HAP-1 (cell line): ENCODE data around the gene STK38.
A peak's percentile ranks its signal among the peaks of the same experiment; 100 is the strongest.
"Not testable (repeated sequence)": the region's sequence is repeated elsewhere in the genome, so short reads cannot be mapped to it uniquely, and the experiment has no call there.

Source experiments
- DNase-seq, 2 experiments: peaks; one replicate each; pipeline ENCODE4 v3.0.0-alpha.2; 2016 to 2020; ENCODE audit warnings: low spot score in 2 of 2
- H3K27me3 ChIP-seq: fragments of 250-450 bp; sonication (Bioruptor Pico); 2 replicates; pipeline ENCODE4 v1.5.1; 2020; ENCODE audit warnings: low read depth, mild to moderate bottlenecking, moderate library complexity
- H3K36me3 ChIP-seq: fragments of 250-450 bp; sonication (Bioruptor Pico); replicated peaks from 2 replicates; pipeline ENCODE4 v1.5.1; 2020; ENCODE audit warnings: mild to moderate bottlenecking
- H3K4me1 ChIP-seq: fragments of 250-450 bp; sonication (Bioruptor Pico); 2 replicates; pipeline ENCODE4 v1.5.1; 2020; ENCODE audit warnings: mild to moderate bottlenecking
- H3K4me3 ChIP-seq: fragments of 250-450 bp; sonication (Bioruptor Pico); 2 replicates; pipeline ENCODE4 v1.5.1; 2020; ENCODE audit warnings: mild to moderate bottlenecking, moderate library complexity
- H3K9me3 ChIP-seq: fragments of 250-450 bp; sonication (Bioruptor Pico); 2 replicates; pipeline ENCODE4 v1.5.1; 2020; ENCODE audit warnings: mild to moderate bottlenecking, moderate library complexity
- in situ Hi-C: fragments of 300-500 bp; cut with MboI; formaldehyde crosslinking; loops from 3 replicates; pipeline ENCODE4 v1.14.3; 2020; ENCODE audit warnings: low sequenced_read_pairs, inconsistent platforms, mixed read lengths

STK38 gene

DNA sequence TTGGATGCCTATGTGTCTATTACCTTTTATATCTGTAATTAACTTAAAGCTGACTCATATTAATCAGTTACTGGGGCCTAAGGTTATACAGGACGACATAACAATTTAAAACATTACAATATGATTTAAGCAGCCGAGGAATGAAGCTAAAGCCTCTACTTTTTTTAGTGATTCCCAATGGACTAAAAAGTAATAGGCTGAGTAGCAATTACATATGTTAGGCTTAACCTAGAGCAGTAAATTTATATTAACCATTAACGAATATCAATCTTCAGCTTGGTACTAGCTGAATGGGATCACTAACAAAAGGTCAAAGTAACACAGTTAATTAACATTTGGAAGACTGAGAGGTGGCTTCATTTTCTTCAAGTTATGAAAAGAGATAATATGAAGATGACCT is 43.1 kb downstream of the STK38 start:
- Histone ChIP-seq H3K9me3 (no peaks in the 10 kb centered on the region), H3K27me3 (no peaks in the 10 kb centered on the region), H3K4me1 (no peaks in the 10 kb centered on the region), H3K4me3 (no peak overlapping the region), H3K36me3 (peaks cover 15% of the 10 kb centered on the region)
- DNase-seq, result no peak
- in situ Hi-C loops, result no loop called here

DNA sequence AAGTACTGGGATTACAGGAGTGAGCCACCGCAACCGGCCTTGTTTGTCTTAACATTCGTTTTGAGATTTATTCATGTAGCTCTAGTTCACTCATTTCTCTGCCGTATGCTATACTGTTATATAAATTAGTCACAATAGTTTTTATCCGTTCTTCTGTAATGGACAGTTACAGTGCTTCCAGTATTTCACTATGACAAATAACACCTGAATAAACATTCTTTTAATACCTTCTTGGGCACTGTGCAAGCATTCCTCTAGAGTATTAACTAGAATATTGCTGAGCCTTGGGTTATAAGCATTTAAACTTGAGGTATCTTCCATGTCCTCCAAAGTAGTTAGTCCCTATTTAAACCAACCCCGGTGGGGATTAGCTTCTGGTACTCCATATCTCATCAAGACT is 45.6 kb downstream of the STK38 start:
- H3K36me3 ChIP-seq, result peaks cover 15% of the 10 kb centered on the region
- in situ Hi-C loops, result no loop called here
- no peaks in the 10 kb centered on the region for H3K27me3 ChIP-seq
- H3K4me1 ChIP-seq, result no peaks in the 10 kb centered on the region
- no peak for DNase-seq
- H3K4me3 ChIP-seq, result no peak overlapping the region
- no peaks in the 10 kb centered on the region for H3K9me3 ChIP-seq

DNA sequence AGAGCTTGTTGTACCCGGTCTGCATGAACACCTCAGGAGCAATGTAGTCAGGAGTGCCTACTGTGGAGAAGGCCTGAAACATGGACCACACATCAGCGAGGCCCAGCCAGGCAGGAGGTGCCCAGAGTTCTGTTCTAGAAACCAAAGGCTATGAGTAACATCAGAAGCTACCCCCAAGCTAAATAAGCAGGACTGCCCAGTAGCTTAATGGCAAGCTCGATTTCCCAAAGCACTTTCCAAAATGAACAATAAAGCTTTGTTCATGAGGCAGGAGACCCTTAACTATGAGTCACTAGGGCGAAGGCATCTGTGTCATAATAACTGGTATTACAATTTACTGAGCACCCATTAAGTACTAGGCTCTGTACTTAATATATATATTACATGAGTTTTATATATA is 47.4 kb downstream of the STK38 start:
- no peak for DNase-seq

DNA sequence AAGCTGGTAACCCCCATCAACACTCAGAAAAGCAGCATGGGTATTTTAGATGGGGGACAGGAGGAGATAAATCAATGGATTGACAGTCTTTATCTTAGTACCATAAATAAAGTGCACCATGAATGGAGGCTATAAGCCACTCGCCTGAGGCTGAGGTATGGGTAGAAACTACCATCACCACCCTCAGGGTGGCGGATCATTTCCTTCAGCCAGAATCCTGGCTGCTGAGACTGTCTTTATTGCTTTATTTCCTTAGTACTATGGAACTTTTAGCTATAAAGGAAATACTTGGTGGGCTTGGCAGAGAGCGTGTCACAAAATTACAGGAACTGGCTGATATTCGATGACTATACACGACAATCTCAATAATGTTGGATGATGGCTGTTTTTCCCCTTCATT is 52.2 kb downstream of the STK38 start:
- in situ Hi-C loops, result no loop called here
- peaks cover 16% of the 10 kb centered on the region for H3K36me3 ChIP-seq
- peaks cover 7% of the 10 kb centered on the region; the same call in 1 of the 2 replicates for H3K4me1 ChIP-seq
- H3K27me3 ChIP-seq, result no peaks in the 10 kb centered on the region
- no peaks in the 10 kb centered on the region for H3K9me3 ChIP-seq
- no peak for DNase-seq
- no peak overlapping the region for H3K4me3 ChIP-seq

More for the DNA sequence above, 47.4 kb downstream of the STK38 start:
- in situ Hi-C loops, result no loop called here
- Histone ChIP-seq H3K4me1 (no peaks in the 10 kb centered on the region), H3K9me3 (no peaks in the 10 kb centered on the region), H3K36me3 (peaks cover 13% of the 10 kb centered on the region), H3K27me3 (no peaks in the 10 kb centered on the region), H3K4me3 (no peak overlapping the region)

DNA sequence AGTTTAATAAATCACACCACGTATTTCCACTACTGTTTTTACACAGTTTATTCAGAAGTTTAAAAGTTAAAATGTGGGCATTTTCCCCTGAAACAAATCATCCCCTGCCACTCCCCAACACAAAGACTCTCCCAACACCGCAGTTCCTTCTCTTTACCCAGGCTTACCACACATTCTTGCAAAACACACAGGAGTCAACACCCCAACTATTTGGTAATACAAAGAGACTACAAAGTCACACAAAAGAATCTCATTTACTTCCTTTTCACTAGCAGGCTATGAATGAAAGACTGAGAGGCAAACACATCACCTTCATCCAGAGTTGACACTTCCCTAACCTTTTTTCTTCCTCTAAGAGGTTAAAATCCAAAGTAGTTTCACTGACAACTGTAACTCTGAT is 53.4 kb downstream of the STK38 start:
- in situ Hi-C loops, result no loop called here
- H3K27me3 ChIP-seq, result no peaks in the 10 kb centered on the region
- H3K4me3 ChIP-seq, result no peak overlapping the region
- H3K36me3 ChIP-seq, result peaks cover 16% of the 10 kb centered on the region
- peaks cover 7% of the 10 kb centered on the region; the same call in 1 of the 2 replicates for H3K4me1 ChIP-seq
- DNase-seq, result peak in 1 of 2 experiments; percentile 27
- no peaks in the 10 kb centered on the region for H3K9me3 ChIP-seq

DNA sequence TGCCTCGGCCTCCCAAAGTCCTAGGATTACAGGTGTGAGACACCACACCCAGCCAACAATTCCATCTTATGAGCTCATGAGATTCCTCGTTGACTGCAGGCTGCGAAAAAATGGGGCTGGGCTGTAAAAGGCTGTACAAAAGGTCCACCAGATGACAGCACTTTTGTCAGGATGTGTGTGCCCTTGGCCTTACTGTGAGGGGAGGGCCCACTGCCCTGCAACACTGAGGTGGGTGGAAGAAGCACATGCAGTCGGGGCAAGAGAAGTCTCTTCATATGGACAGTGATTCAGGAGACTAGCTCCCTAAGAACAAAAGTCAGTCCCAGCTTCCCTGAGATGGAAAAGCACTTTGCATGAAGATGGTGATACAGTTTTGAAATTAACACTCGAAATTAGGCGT is 54.0 kb downstream of the STK38 start:
- Histone ChIP-seq H3K4me3 (no peak overlapping the region), H3K27me3 (no peaks in the 10 kb centered on the region), H3K4me1 (peaks cover 7% of the 10 kb centered on the region; the same call in 1 of the 2 replicates), H3K9me3 (no peaks in the 10 kb centered on the region), H3K36me3 (peaks cover 17% of the 10 kb centered on the region)
- in situ Hi-C loops, result no loop called here
- DNase-seq, result no peak

DNA sequence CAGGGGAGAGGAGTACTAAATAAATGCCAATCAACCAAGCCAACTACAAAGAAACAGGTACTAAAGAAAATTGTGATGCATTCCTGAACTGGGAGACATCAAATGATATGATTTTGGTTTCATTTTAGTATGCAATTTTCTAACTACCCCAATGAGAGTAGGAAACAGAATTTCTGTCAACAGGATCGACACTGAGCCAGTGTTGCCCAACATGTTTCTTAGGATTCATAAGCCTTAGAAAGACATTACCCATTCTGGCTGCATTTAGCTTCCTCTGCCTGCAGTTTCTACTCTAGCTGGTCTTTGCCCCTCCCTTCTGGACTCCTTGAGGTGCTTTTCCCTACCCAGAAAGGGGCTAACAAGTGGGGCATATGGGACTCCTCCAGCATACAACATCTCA is 54.7 kb downstream of the STK38 start:
- H3K27me3 ChIP-seq, result no peaks in the 10 kb centered on the region
- H3K9me3 ChIP-seq, result no peaks in the 10 kb centered on the region
- H3K36me3 ChIP-seq, result peaks cover 22% of the 10 kb centered on the region
- in situ Hi-C loops, result no loop called here
- H3K4me3 ChIP-seq, result no peak overlapping the region
- no peak for DNase-seq
- H3K4me1 ChIP-seq, result peaks cover 7% of the 10 kb centered on the region; the same call in 1 of the 2 replicates

DNA sequence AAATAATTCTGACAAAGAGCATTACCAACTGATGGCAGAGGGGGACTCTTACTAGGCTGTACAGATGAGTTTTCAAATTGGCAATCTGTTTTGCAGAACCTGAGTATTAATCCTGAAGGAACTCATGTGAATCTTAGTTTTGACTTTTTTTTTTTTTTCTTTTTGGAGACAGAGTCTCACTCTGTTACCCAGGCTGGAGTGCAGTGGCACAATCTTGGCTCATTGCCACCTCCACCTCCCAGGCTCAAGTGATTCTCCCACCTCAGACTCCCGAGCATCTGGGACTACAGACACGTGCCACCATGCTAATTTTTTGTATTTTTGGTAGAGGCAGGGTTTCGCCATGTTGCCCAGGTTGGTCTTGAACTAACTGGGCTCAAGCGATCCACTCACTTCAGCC is 55.2 kb downstream of the STK38 start:
- Histone ChIP-seq H3K36me3 (peaks cover 27% of the 10 kb centered on the region), H3K9me3 (no peaks in the 10 kb centered on the region), H3K4me1 (peaks cover 7% of the 10 kb centered on the region; the same call in 1 of the 2 replicates), H3K4me3 (no peak overlapping the region), H3K27me3 (no peaks in the 10 kb centered on the region)
- DNase-seq, result no peak
- in situ Hi-C loops, result no loop called here

DNA sequence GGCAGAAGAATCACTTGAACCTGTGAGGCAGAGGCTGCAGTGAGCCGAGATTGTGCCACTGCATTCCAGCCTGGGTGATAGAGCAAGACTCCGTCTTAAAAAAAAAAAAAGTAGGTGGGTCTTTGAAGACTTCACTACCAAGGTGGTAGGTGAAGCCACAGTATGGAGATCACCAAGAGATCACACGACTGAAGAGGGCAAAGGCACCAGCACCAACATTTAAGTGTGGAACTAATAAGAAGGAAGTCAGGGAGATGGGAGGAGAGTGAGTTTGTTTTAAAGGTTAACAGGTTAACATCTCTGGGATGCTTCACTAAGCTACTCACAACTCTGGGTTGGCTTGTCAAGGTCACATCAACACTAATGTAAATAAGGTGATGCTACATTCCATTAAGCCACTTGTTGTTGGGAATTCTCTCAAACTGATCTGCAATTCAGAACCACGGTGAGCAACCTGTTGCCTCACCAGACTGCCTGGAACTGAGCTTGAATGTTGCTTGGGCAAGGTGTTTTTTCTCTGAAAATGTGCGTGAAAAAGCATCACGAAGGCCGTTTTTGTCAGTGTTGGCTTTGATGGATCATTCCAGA is 55.8 kb downstream of the STK38 start:
- no peak overlapping the region for H3K4me3 ChIP-seq
- no peaks in the 10 kb centered on the region for H3K27me3 ChIP-seq
- no peak for DNase-seq
- peaks cover 7% of the 10 kb centered on the region; the same call in 1 of the 2 replicates for H3K4me1 ChIP-seq
- in situ Hi-C loops, result no loop called here
- peaks cover 30% of the 10 kb centered on the region for H3K36me3 ChIP-seq
- H3K9me3 ChIP-seq, result no peaks in the 10 kb centered on the region

DNA sequence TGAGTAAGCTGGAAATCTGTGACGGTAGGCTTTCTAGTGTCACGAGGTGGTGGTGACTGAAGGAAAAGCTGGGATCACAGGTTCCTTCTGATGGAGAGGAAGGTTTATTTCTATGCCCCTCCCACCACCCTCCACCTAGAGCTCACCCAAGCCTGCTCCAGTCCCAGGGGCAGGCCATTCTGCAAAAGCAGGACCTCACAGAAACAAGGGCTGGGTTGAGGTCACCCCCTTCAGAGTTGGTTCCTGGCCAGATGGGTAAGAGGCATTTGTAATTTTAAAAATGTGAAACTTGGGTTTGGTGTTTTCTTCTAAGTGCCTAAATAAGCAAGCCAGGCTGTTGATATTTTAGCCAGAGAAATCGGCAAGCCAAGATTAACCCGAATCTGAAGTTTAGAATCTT is 57.9 kb downstream of the STK38 start:
- H3K4me1 ChIP-seq, result peaks cover 7% of the 10 kb centered on the region; the same call in 1 of the 2 replicates
- H3K27me3 ChIP-seq, result no peaks in the 10 kb centered on the region
- DNase-seq, result no peak
- H3K4me3 ChIP-seq, result no peak overlapping the region
- peaks cover 32% of the 10 kb centered on the region for H3K36me3 ChIP-seq
- no peaks in the 10 kb centered on the region for H3K9me3 ChIP-seq
- in situ Hi-C loops, result no loop called here

DNA sequence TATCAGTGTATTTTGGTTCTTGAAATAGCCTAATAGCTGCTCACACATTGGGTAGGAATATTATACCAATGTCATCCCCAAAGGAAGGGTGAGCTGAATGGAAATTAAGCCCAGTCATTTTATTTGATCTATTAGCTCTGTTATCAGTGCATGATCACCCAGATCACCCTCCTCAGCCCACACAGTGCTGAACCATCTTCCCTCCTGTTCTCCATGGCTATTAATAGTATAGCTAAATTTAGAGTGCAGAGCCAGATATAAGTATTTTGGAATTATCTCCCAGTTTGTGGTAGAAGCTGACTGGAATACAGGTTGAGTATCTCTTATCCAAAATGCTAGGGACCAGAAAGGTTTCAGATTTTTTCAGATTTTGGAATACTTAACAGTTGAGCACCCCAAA is 59.1 kb downstream of the STK38 start:
- Histone ChIP-seq H3K4me1 (no peaks in the 10 kb centered on the region), H3K9me3 (no peaks in the 10 kb centered on the region), H3K4me3 (no peak overlapping the region), H3K27me3 (no peaks in the 10 kb centered on the region), H3K36me3 (peaks cover 37% of the 10 kb centered on the region)
- in situ Hi-C loops, result no loop called here
- DNase-seq, result no peak

DNA sequence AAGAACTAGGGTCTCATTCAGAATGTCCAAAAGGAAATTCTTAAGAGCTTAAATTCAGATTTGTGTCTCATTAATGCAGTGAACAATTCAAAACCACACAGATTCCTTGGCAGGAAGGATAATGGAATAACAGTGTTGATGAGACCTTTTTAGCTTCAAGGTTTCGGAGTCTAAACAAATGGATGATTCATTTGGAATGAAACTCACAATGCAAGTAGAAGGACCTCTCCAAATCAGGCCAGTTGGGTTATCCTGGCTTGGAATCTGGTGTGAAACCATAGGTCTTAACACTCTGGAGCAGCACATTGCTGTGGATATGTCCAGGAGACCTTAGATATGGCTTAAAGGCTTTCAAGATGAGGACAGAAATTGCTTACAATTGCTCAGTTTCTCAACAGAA is 59.6 kb downstream of the STK38 start:
- H3K9me3 ChIP-seq, result no peaks in the 10 kb centered on the region
- no peaks in the 10 kb centered on the region for H3K4me1 ChIP-seq
- no peaks in the 10 kb centered on the region for H3K27me3 ChIP-seq
- in situ Hi-C loops, result no loop called here
- H3K4me3 ChIP-seq, result no peak overlapping the region
- peaks cover 37% of the 10 kb centered on the region for H3K36me3 ChIP-seq
- DNase-seq, result no peak

DNA sequence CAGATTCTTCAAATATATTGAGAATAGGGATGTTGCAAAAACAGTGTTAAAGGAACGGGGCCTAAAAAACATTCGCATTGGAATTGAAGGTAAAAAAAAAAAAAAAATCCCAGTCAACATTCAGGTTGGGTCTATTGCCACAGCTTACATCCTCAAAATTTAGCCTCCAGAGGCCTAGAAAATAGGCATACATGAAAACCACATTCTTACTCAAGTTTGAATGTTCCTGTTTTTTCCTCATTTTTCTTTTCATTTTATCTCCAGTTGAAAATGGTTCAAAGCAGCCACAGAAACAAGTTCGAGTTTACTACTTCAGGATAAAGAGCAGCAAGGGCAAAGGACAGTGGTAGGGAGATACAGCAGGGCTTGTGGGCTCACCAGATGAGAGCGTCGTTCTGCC is 62.5 kb downstream of the STK38 start:
- no peaks in the 10 kb centered on the region for H3K4me1 ChIP-seq
- H3K27me3 ChIP-seq, result no peaks in the 10 kb centered on the region
- in situ Hi-C loops, result no loop called here
- H3K9me3 ChIP-seq, result no peaks in the 10 kb centered on the region
- no peak for DNase-seq
- no peak overlapping the region for H3K4me3 ChIP-seq
- peaks cover 62% of the 10 kb centered on the region for H3K36me3 ChIP-seq

DNA sequence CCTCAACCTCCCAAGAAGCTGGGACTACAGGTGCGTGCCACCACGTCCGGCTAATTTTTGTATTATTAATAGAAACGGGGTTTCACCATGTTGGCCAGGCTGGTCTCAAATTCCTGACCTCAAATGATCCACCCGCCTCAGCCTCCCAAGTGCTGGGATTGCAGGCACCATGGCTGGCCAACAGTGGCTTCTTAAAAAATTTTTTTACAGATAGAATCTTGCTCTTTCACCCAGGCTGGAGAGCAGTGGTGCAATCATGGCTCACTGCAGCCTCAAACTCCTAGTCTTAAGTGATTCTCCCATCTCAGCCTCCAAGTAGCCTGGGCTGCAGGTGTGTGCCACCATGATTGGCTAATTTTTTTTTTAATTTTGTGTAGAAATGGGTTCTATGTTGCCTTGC is 64.0 kb downstream of the STK38 start:
- H3K9me3 ChIP-seq, H3K4me3 ChIP-seq, in situ Hi-C loops, H3K4me1 ChIP-seq, H3K27me3 ChIP-seq, DNase-seq: not testable (repeated sequence)
- peaks cover 73% of the 10 kb centered on the region for H3K36me3 ChIP-seq

DNA sequence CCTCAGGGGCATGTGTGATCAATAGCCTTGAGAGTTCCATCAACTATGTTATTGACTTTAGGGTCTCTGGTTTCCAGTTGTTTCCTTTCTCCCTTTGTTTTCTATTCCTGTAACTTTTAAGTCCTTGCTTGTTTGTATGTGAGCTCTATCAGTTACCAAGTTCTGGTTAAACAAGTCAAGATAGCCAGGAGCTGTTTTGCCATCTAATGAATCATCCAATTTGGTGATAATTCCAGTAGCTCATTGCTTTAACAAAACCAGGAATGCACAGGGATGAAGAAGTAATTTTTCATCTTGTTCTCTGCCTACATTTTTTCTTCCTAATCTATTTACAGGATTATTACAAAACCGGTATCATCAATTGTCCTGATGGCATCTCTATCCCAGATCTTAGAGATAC is 68.0 kb downstream of the STK38 start:
- H3K4me1 ChIP-seq, result peaks cover 18% of the 10 kb centered on the region
- H3K27me3 ChIP-seq, result no peaks in the 10 kb centered on the region
- H3K9me3 ChIP-seq, result no peaks in the 10 kb centered on the region
- H3K36me3 ChIP-seq, result peaks cover 46% of the 10 kb centered on the region
- in situ Hi-C loops, result no loop called here
- no peak overlapping the region for H3K4me3 ChIP-seq
- DNase-seq, result no peak
